ENCODE data around the gene B3GNT4.
A peak's percentile ranks its signal among the peaks of the same experiment; 100 is the strongest.
"Not testable (repeated sequence)": the region's sequence is repeated elsewhere in the genome, so short reads cannot be mapped to it uniquely, and the experiment has no call there.

B3GNT4 gene

GRCh38 chr12:122225683-122226365, 22.3 kb downstream of the B3GNT4 start, which contains the start of gene DIABLO:
DIABLO (minus strand) TSS chr12:122226052; CDS start chr12:122226014, 38 bp downstream.
- peak; percentile 100 for DNase-seq

GRCh38 chr12:122226366-122227125, 23.0 kb downstream of the B3GNT4 start:
- DNase-seq, result no peak

- no peak for DNase-seq
These were observed 23.8 kb downstream of the B3GNT4 start for GRCh38 chr12:122227341-122227740.

GRCh38 chr12:122228092-122228491, 24.6 kb downstream of the B3GNT4 start:
- no peak for DNase-seq

- no peak for DNase-seq
These were observed 27.3 kb downstream of the B3GNT4 start for GRCh38 chr12:122230798-122231197.

GRCh38 chr12:122232691-122233090, 29.2 kb downstream of the B3GNT4 start:
- DNase-seq, result no peak

- peak; percentile 6 to 22 (median 17) for DNase-seq
These were observed 32.2 kb downstream of the B3GNT4 start for GRCh38 chr12:122235741-122236140.

GRCh38 chr12:122238861-122239260, 35.4 kb downstream of the B3GNT4 start:
- DNase-seq, result no peak

- DNase-seq, result no peak
These were observed 40.5 kb downstream of the B3GNT4 start for GRCh38 chr12:122243965-122244364.

GRCh38 chr12:122244565-122245371, 41.3 kb downstream of the B3GNT4 start:
- DNase-seq, result no peak

- DNase-seq, result no peak
These were observed 42.0 kb downstream of the B3GNT4 start for GRCh38 chr12:122245553-122245952.

GRCh38 chr12:122250047-122250446, 46.5 kb downstream of the B3GNT4 start:
- DNase-seq, result no peak

- no peak for DNase-seq
These were observed 47.0 kb downstream of the B3GNT4 start for GRCh38 chr12:122250536-122250935.

- not testable (repeated sequence) for DNase-seq
These were observed 55.0 kb downstream of the B3GNT4 start for GRCh38 chr12:122258462-122258861.

Measured in suppressor macrophage treated with lipopolysaccharide for 1 hour (primary cell).